ENCODE data around the gene FREM1. TPM values are rescaled to one million over a fixed set of nuclear protein-coding genes. Genes with fewer than 3 reads are reported as not detected.

Gene FREM1
- total RNA-seq, 4 donors from 2014 or later = 0.10 to 3.3 (median 1.00) TPM

GRCh38 chr9:14746626-14747025 lies 163.6 kb downstream of the FREM1 start:
- in situ Hi-C loops (cut with MboI; ENCODE audit: low sequenced_read_pairs in 4 of 4) = no loop called here
- Histone ChIP-seq H3K9me3 (no peaks in the 10 kb centered on the region), H3K27me3 (no peaks in the 10 kb centered on the region), H3K4me1 (no peaks in the 10 kb centered on the region), H3K4me3 (no peak overlapping the region), H3K36me3 (no peaks in the 10 kb centered on the region), H3K27ac (no peak overlapping the region)
- intact Hi-C loops (cut with DNase I; ENCODE audit: low total_unique reads) = no loop called here
- no peak for ATAC-seq
- TF ChIP-seq POLR2A (IDR thresholded peaks at IDR 0.05) = no peak
- TF ChIP-seq CTCF (IDR thresholded peaks at IDR 0.05 in 4 of 5, conservative IDR thresholded peaks at IDR 0.05 in 1 of 5) = no peak
- no peak for DNase-seq

GRCh38 chr9:14744768-14745167 lies 165.5 kb downstream of the FREM1 start:
- H3K4me1 ChIP-seq = no peaks in the 10 kb centered on the region
- intact Hi-C loops (cut with DNase I; ENCODE audit: low total_unique reads) = no loop called here
- no peak overlapping the region for H3K27ac ChIP-seq
- no peak overlapping the region for H3K4me3 ChIP-seq
- H3K9me3 ChIP-seq = no peaks in the 10 kb centered on the region
- no peak for DNase-seq
- no peak for ATAC-seq
- no peaks in the 10 kb centered on the region for H3K36me3 ChIP-seq
- TF ChIP-seq POLR2A (IDR thresholded peaks at IDR 0.05) = no peak
- no peak for TF ChIP-seq CTCF (IDR thresholded peaks at IDR 0.05 in 4 of 5, conservative IDR thresholded peaks at IDR 0.05 in 1 of 5)
- in situ Hi-C loops (cut with MboI; ENCODE audit: low sequenced_read_pairs in 4 of 4) = no loop called here
- H3K27me3 ChIP-seq = no peaks in the 10 kb centered on the region

- TF ChIP-seq CTCF (IDR thresholded peaks at IDR 0.05 in 4 of 5, conservative IDR thresholded peaks at IDR 0.05 in 1 of 5) = no peak
- TF ChIP-seq POLR2A (IDR thresholded peaks at IDR 0.05) = no peak
- intact Hi-C loops (cut with DNase I; ENCODE audit: low total_unique reads) = no loop called here
- H3K9me3 ChIP-seq = no peaks in the 10 kb centered on the region
- H3K27me3 ChIP-seq = no peaks in the 10 kb centered on the region
- in situ Hi-C loops (cut with MboI; ENCODE audit: low sequenced_read_pairs in 4 of 4) = no loop called here
- H3K4me3 ChIP-seq = no peak overlapping the region
- no peaks in the 10 kb centered on the region for H3K36me3 ChIP-seq
- ATAC-seq (no peak), DNase-seq (no peak)
- no peaks in the 10 kb centered on the region for H3K4me1 ChIP-seq
- H3K27ac ChIP-seq = no peak overlapping the region
Measured at GRCh38 chr9:14741369-14741768, 168.9 kb downstream of the FREM1 start.

GRCh38 chr9:14733133-14733532 lies 177.1 kb downstream of the FREM1 start:
- in situ Hi-C loops (cut with MboI; ENCODE audit: low sequenced_read_pairs in 4 of 4) (no loop called here), intact Hi-C loops (cut with DNase I; ENCODE audit: low total_unique reads) (no loop called here)
- ATAC-seq (no peak), DNase-seq (no peak)
- no peaks in the 10 kb centered on the region for H3K9me3 ChIP-seq
- TF ChIP-seq POLR2A (IDR thresholded peaks at IDR 0.05) = no peak
- no peak for TF ChIP-seq CTCF (IDR thresholded peaks at IDR 0.05 in 4 of 5, conservative IDR thresholded peaks at IDR 0.05 in 1 of 5)
- H3K4me1 ChIP-seq = no peaks in the 10 kb centered on the region
- no peak overlapping the region for H3K27ac ChIP-seq
- no peaks in the 10 kb centered on the region for H3K36me3 ChIP-seq
- no peak overlapping the region for H3K4me3 ChIP-seq
- no peaks in the 10 kb centered on the region for H3K27me3 ChIP-seq

GRCh38 chr9:14731294-14731981 lies 178.8 kb downstream of the FREM1 start:
- intact Hi-C loops (cut with DNase I; ENCODE audit: low total_unique reads) (no loop called here), in situ Hi-C loops (cut with MboI; ENCODE audit: low sequenced_read_pairs in 4 of 4) (no loop called here)
- TF ChIP-seq POLR2A (IDR thresholded peaks at IDR 0.05) (no peak), CTCF (IDR thresholded peaks at IDR 0.05 in 4 of 5, conservative IDR thresholded peaks at IDR 0.05 in 1 of 5) (no peak)
- Histone ChIP-seq H3K9me3 (no peaks in the 10 kb centered on the region), H3K27ac (no peak overlapping the region), H3K4me1 (no peaks in the 10 kb centered on the region), H3K36me3 (no peaks in the 10 kb centered on the region), H3K27me3 (no peaks in the 10 kb centered on the region), H3K4me3 (no peak overlapping the region)
- DNase-seq (no peak), ATAC-seq (no peak)
